AG04450 (cell line): ENCODE data around the gene PRC1. TPM values are rescaled to one million over a fixed set of nuclear protein-coding genes. Genes with fewer than 3 reads are reported as not detected.

ENCODE experiments used
- CTCF ChIA-PET: fragments of 300-600, 350-600 bp; formaldehyde crosslinking; extraction: SDS; loops from one replicate; lab custom pipeline; 2022; ENCODE audit warnings: antibody characterized with exemption, inconsistent platforms; lab: Charles Lee
- POLR2A ChIA-PET: fragments of 350-600 bp; formaldehyde crosslinking; extraction: SDS; loops from one replicate; lab custom pipeline; 2021; ENCODE audit warnings: antibody characterized with exemption, inconsistent platforms; lab: Yijun Ruan, JAX
- DNase-seq: peaks from one replicate; pipeline ENCODE4 v3.0.0-alpha.2; 2011; ENCODE audit warnings: low read depth, low spot score
- H3K27ac ChIP-seq: one replicate; pipeline ENCODE4 v1.5.1; 2012; ENCODE audit warnings: low read depth, low read length, control low read depth
- H3K27me3 ChIP-seq: one replicate; pipeline ENCODE4 v1.6.0; 2012; ENCODE audit warnings: low read length; ENCODE audit not compliant: control insufficient read depth, insufficient read depth
- H3K4me3 ChIP-seq: 2 replicates; pipeline ENCODE4 v1.5.1; 2011; ENCODE audit warnings: mild to moderate bottlenecking, low read depth, low read length, control low read depth
- H3K9me3 ChIP-seq: 2 replicates; pipeline ENCODE4 v1.5.1; 2012; ENCODE audit warnings: low read length; ENCODE audit not compliant: control insufficient read depth, insufficient read depth
- polyA plus RNA-seq: library from polyadenylated mRNA; depleted of rRNA; stranded (reverse); fragments of >200 nt; gene quantifications from 2 replicates; pipeline ENCODE4 v1.2.3, GENCODE V29; 2011; rRNA removed
- small RNA-seq: library from RNA; depleted of rRNA; stranded (forward); fragments of <200 nt; gene quantifications from one replicate; pipeline ENCODE3, GENCODE V24; 2012; ENCODE audit warnings: low read depth; ENCODE audit not compliant: insufficient read length
- TF ChIP-seq, protein P1 (sequence below): IDR thresholded peaks from 2 replicates; pipeline ENCODE4 v1.5.1; 2011; ENCODE audit warnings: low read depth, low read length, control low read depth, inconsistent platforms

PRC1 gene
- polyA plus RNA-seq, 1 experiment: 77.5 TPM

DNA sequence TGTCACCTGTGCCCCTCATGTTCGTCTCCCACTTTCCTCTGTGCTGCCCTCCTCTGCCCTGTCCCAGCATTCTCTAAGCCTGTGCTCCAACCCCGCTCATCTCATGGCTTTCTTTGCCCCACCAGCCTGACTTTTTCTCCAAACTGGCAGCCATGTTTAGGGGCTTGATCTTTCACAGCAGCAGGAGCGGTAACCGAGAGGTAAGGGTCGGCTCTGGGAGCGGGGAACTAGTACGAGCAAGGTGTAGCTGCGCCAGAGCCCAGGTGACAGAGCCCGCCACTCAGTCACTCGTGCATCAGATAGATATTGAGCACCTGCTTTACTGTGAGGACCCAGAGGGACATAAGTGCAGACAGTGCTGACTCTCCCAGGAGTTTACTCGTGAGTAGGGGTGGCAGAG is 77.9 kb downstream of the PRC1 start:
- no peak for DNase-seq
- no peak overlapping the region for H3K4me3 ChIP-seq
- ChIA-PET POLR2A (interaction anchor here (1.6 kb wide), 1 partner anchor 18 kb away, joined by 3 read pairs; the partner anchor contains the start of gene UNC45A), CTCF (interaction anchor here (1.3 to 3.0 kb wide), 2 partner anchors 14 to 16 kb away, joined by 3 to 22 read pairs; partner anchors contain the start of genes HDDC3 and MAN2A2)
- H3K9me3 ChIP-seq: no peaks in the 10 kb centered on the region; the same call in 1 of the 2 replicates
- TF ChIP-seq, protein P1, sequence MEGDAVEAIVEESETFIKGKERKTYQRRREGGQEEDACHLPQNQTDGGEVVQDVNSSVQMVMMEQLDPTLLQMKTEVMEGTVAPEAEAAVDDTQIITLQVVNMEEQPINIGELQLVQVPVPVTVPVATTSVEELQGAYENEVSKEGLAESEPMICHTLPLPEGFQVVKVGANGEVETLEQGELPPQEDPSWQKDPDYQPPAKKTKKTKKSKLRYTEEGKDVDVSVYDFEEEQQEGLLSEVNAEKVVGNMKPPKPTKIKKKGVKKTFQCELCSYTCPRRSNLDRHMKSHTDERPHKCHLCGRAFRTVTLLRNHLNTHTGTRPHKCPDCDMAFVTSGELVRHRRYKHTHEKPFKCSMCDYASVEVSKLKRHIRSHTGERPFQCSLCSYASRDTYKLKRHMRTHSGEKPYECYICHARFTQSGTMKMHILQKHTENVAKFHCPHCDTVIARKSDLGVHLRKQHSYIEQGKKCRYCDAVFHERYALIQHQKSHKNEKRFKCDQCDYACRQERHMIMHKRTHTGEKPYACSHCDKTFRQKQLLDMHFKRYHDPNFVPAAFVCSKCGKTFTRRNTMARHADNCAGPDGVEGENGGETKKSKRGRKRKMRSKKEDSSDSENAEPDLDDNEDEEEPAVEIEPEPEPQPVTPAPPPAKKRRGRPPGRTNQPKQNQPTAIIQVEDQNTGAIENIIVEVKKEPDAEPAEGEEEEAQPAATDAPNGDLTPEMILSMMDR: no peak
- no peaks in the 10 kb centered on the region for H3K27me3 ChIP-seq
- H3K27ac ChIP-seq: no peak overlapping the region

Small RNA genes within 50 kb of the gene (small RNA-seq; reads per million reads assigned to genes)
- gene RF00019: not detected

Other genes with a start within 250 kb of the PRC1 start
- 14.0 and 21.5 TPM in 2 replicates for gene FURIN, start 125.9 kb downstream of the PRC1 start, polyA plus RNA-seq
- gene FES, start 110.0 kb downstream of the PRC1 start, polyA plus RNA-seq: 5.5 and 7.1 TPM in 2 replicates
- 14.3 and 20.6 TPM in 2 replicates for gene MAN2A2, start 91.2 kb downstream of the PRC1 start, polyA plus RNA-seq
- gene HDDC3, start 62.0 kb downstream of the PRC1 start, polyA plus RNA-seq: 10.0 and 10.3 TPM in 2 replicates
- gene UNC45A, start 59.2 kb downstream of the PRC1 start, polyA plus RNA-seq: 63.3 and 69.7 TPM in 2 replicates
- gene RCCD1, start 39.7 kb downstream of the PRC1 start, polyA plus RNA-seq: 5.6 and 6.1 TPM in 2 replicates
- 12.3 and 12.9 TPM in 2 replicates for gene VPS33B, start 28.1 kb upstream of the PRC1 start, polyA plus RNA-seq
- not detected in 2 replicates for gene SV2B, start 105.7 kb upstream of the PRC1 start, polyA plus RNA-seq